ENCODE measurements around the gene ZNFX1. TPM values are rescaled to one million over a fixed set of nuclear protein-coding genes. Genes with fewer than 3 reads are reported as not detected.
A peak's percentile ranks its signal among the peaks of the same experiment; 100 is the strongest.

Gene ZNFX1
- total RNA-seq, 3 donors from 2014 or later (not counting 1 experiment from before 2014, with no cell fraction given): 55.8 to 58.5 (median 57.8) TPM

- no peaks in the 10 kb centered on the region for H3K27me3 ChIP-seq (ENCODE audit: control insufficient read depth, insufficient read depth, low read length)
- no peak for ATAC-seq
- peaks cover 81% of the 10 kb centered on the region for H3K36me3 ChIP-seq (ENCODE audit: control insufficient read depth, insufficient read depth, low read length)
- H3K27me3 Mint-ChIP-seq (ENCODE audit: low read depth in 2 of 2): no peaks in the 10 kb centered on the region
- H3K27ac ChIP-seq (ENCODE audit: low read length): peak overlapping the region; percentile 64
- DNase-seq: no peak
- peaks cover 38% of the 10 kb centered on the region for H3K36me3 Mint-ChIP-seq
- peaks cover 12% of the 10 kb centered on the region for H3K4me1 ChIP-seq (ENCODE audit: control insufficient read depth, insufficient read depth, low read length)
- no peak overlapping the region for H3K27ac Mint-ChIP-seq
- no peak overlapping the region for H3K4me3 ChIP-seq (ENCODE audit: low read length)
- peaks cover 10 to 16% of the 10 kb centered on the region in 2 donors for H3K4me1 Mint-ChIP-seq
- 81% methylated on average over 10 of the region's 10 CpGs for WGBS (ENCODE audit: insufficient coverage)
- TF ChIP-seq CTCF (IDR thresholded peaks at IDR 0.05): no peak
- no peaks in the 10 kb centered on the region for H3K9me3 ChIP-seq (ENCODE audit: control insufficient read depth, insufficient read depth, low read length)
- no peaks in the 10 kb centered on the region for H3K9me3 Mint-ChIP-seq
- intact Hi-C loops (cut with micrococcal nuclease): no loop called here
- H3K4me3 Mint-ChIP-seq: no peak overlapping the region
Measured at GRCh38 chr20:49230021-49230420, 47.8 kb downstream of the ZNFX1 start.

GRCh38 chr20:49229381-49229780, 48.5 kb downstream of the ZNFX1 start:
- peaks cover 81% of the 10 kb centered on the region for H3K36me3 ChIP-seq (ENCODE audit: control insufficient read depth, insufficient read depth, low read length)
- H3K4me3 ChIP-seq (ENCODE audit: low read length): no peak overlapping the region
- 92% methylated on average over 2 of the region's 2 CpGs for WGBS (ENCODE audit: insufficient coverage)
- no peaks in the 10 kb centered on the region for H3K9me3 ChIP-seq (ENCODE audit: control insufficient read depth, insufficient read depth, low read length)
- no peak overlapping the region for H3K27ac ChIP-seq (ENCODE audit: low read length)
- no peaks in the 10 kb centered on the region for H3K27me3 Mint-ChIP-seq (ENCODE audit: low read depth in 2 of 2)
- no peak overlapping the region for H3K27ac Mint-ChIP-seq
- DNase-seq (no peak), ATAC-seq (no peak)
- peaks cover 12% of the 10 kb centered on the region for H3K4me1 ChIP-seq (ENCODE audit: control insufficient read depth, insufficient read depth, low read length)
- H3K36me3 Mint-ChIP-seq: peaks cover 38% of the 10 kb centered on the region
- H3K4me1 Mint-ChIP-seq: peaks cover 10 to 16% of the 10 kb centered on the region in 2 donors
- H3K9me3 Mint-ChIP-seq: no peaks in the 10 kb centered on the region
- TF ChIP-seq CTCF (IDR thresholded peaks at IDR 0.05): no peak
- intact Hi-C loops (cut with micrococcal nuclease): no loop called here
- no peaks in the 10 kb centered on the region for H3K27me3 ChIP-seq (ENCODE audit: control insufficient read depth, insufficient read depth, low read length)
- H3K4me3 Mint-ChIP-seq: no peak overlapping the region

- peaks cover 31% of the 10 kb centered on the region for H3K36me3 Mint-ChIP-seq
Measured at GRCh38 chr20:49228676-49229075, 49.2 kb downstream of the ZNFX1 start.

More at GRCh38 chr20:49228676-49229075, 49.2 kb downstream of the ZNFX1 start:
- Mint-ChIP-seq H3K9me3 (no peaks in the 10 kb centered on the region), H3K4me1 (peaks cover 10 to 16% of the 10 kb centered on the region in 2 donors), H3K27ac (no peak overlapping the region), H3K4me3 (no peak overlapping the region), H3K27me3 (ENCODE audit: low read depth in 2 of 2) (no peaks in the 10 kb centered on the region)
- no peak for DNase-seq
- peaks cover 12% of the 10 kb centered on the region for H3K4me1 ChIP-seq (ENCODE audit: control insufficient read depth, insufficient read depth, low read length)
- intact Hi-C loops (cut with micrococcal nuclease): no loop called here
- TF ChIP-seq CTCF (IDR thresholded peaks at IDR 0.05): no peak
- no peaks in the 10 kb centered on the region for H3K9me3 ChIP-seq (ENCODE audit: control insufficient read depth, insufficient read depth, low read length)
- WGBS (ENCODE audit: insufficient coverage): 94% methylated on average over 7 of the region's 9 CpGs
- H3K27ac ChIP-seq (ENCODE audit: low read length): no peak overlapping the region
- no peak overlapping the region for H3K4me3 ChIP-seq (ENCODE audit: low read length)
- ATAC-seq: no peak
- H3K27me3 ChIP-seq (ENCODE audit: control insufficient read depth, insufficient read depth, low read length): no peaks in the 10 kb centered on the region
- peaks cover 80% of the 10 kb centered on the region for H3K36me3 ChIP-seq (ENCODE audit: control insufficient read depth, insufficient read depth, low read length)

Data from natural killer cell (primary cell).